ENCODE data around the gene CXXC4.
A peak's percentile ranks its signal among the peaks of the same experiment; 100 is the strongest.

Gene CXXC4

DNA sequence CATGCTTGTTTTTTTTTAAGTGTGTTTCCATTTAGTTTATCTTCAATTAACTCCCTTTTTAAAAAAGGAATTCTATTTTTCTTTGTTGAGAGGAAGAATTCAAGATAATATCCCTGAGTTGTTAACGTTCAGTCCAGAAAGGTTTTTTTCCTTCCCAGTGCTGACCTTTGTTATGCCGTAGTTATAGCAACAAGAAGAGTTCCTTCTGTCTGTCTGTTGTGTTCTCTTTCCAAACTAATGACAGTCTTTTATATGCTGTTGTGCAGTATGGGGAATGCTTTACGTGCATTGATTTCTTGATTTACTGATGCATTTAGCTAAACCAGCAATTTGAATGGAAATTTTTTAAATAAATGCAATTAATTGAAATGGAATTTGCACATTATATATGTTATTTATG is 6.6 kb upstream of the CXXC4 start:
- H3K4me3 ChIP-seq (ENCODE audit: control insufficient read depth, low read depth, low read length): no peak overlapping the region
- no peak for TF ChIP-seq CTCF (IDR thresholded peaks at IDR 0.05; ENCODE audit: control insufficient read depth, insufficient read depth, low read depth, low read length, missing control alignments)
- DNase-seq (ENCODE audit: low read depth): no peak

DNA sequence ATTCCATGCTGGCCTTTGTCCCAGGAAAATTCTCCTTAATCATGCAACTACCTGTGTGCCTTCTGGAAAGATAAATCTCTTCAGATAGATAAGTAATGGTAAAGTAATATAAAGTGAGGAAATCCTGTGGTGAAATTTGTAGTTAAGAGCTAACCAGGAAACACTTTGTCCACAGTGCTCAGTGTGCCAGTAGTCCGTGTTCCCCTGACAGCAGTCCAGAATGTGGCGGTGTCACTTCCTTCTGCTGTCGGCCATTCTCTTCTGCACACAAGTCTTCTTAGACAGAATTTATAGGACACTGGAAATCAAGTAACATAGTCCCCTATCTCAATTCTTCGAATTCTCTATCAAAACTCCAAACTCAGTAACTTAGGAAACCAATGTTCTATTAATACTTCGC is 5.7 kb upstream of the CXXC4 start:
- no peak for TF ChIP-seq CTCF (IDR thresholded peaks at IDR 0.05; ENCODE audit: control insufficient read depth, insufficient read depth, low read depth, low read length, missing control alignments)

GRCh38 chr4:104494185-104494584 is 509 bp downstream of the CXXC4 start:
- no peak overlapping the region for H3K4me3 ChIP-seq (ENCODE audit: control insufficient read depth, low read depth, low read length)
- no peak for TF ChIP-seq CTCF (IDR thresholded peaks at IDR 0.05; ENCODE audit: control insufficient read depth, insufficient read depth, low read depth, low read length, missing control alignments)
- DNase-seq (ENCODE audit: low read depth): no peak

More for the DNA sequence above, 5.7 kb upstream of the CXXC4 start:
- no peak overlapping the region for H3K4me3 ChIP-seq (ENCODE audit: control insufficient read depth, low read depth, low read length)
- DNase-seq (ENCODE audit: low read depth): no peak

DNA sequence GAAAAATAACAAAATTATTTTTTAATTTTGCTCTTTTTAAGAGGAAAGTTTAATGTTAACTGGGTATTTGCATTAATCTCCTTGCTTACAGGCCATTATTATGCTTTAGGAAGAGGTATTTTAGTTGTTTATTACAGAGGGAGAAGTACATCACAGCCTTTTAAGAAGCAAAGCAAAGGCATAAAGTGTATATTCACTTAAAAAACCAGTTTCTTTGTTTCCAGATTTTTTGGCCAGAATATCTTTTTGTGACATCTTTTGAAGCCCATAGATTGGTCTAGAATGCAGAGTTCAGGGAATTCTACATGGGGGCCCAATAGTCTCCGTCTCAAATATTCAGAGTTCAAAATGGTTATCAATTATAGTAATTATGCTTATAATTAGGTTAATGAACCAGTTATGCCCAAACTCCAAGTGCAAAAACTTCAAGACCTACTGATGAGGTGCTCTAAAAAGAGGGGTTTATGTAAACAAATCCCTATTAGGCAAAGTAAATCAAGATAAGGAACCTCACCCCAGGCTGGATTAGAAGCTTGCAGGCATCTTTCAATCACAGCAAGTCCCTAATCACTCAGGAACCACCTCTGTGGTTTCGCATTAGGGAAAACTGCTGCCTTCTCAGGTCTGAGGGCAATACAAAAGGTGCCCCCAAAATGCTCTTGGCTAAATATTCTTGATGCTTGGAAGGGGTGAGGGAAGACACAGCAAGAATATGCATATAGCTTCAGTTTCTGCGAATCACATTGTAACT is 1.4 kb downstream of the CXXC4 start:
- no peak for TF ChIP-seq CTCF (IDR thresholded peaks at IDR 0.05; ENCODE audit: control insufficient read depth, insufficient read depth, low read depth, low read length, missing control alignments)
- DNase-seq (ENCODE audit: low read depth): no peak
- no peak overlapping the region for H3K4me3 ChIP-seq (ENCODE audit: control insufficient read depth, low read depth, low read length)

GRCh38 chr4:104492183-104492771 is 2.4 kb downstream of the CXXC4 start:
- TF ChIP-seq CTCF (IDR thresholded peaks at IDR 0.05; ENCODE audit: control insufficient read depth, insufficient read depth, low read depth, low read length, missing control alignments): no peak
- no peak overlapping the region for H3K4me3 ChIP-seq (ENCODE audit: control insufficient read depth, low read depth, low read length)
- no peak for DNase-seq (ENCODE audit: low read depth)

GRCh38 chr4:104491481-104492182 is 3.1 kb downstream of the CXXC4 start:
- peak overlapping the region; percentile 49 for H3K4me3 ChIP-seq (ENCODE audit: control insufficient read depth, low read depth, low read length)
- no peak for DNase-seq (ENCODE audit: low read depth)
- no peak for TF ChIP-seq CTCF (IDR thresholded peaks at IDR 0.05; ENCODE audit: control insufficient read depth, insufficient read depth, low read depth, low read length, missing control alignments)
